ENCODE results near the gene BMERB1. TPM values are rescaled to one million over a fixed set of nuclear protein-coding genes. Genes with fewer than 3 reads are reported as not detected.

Gene BMERB1
- 75.1 to 91.3 TPM (median 83.2 TPM) in 5 replicates for total RNA-seq (2022; extraction: Qiagen RNA extraction)

GRCh38 chr16:15434425-15435215 lies at the start of gene BMERB1:
Gene BMERB1 (plus strand): TSS chr16:15434588. CDS start chr16:15434654, 66 bp downstream.

GRCh38 chr16:15395631-15396508 lies 38.5 kb upstream of the BMERB1 start, which contains the start of gene MPV17L:
Gene MPV17L (plus strand): TSS chr16:15395754. CDS start chr16:15395898, 144 bp downstream.

Other genes with a start within 250 kb of the BMERB1 start
- gene NPIPA5, start 56.3 kb upstream of the BMERB1 start, total RNA-seq (2022; extraction: Qiagen RNA extraction): 0.13 to 1.9 TPM (median 1.2 TPM) in 5 replicates
- gene MPV17L, start 38.8 kb upstream of the BMERB1 start, total RNA-seq (2022; extraction: Qiagen RNA extraction): 4.7 to 6.2 TPM (median 4.7 TPM) in 5 replicates
- 8.5 to 10.4 TPM (median 9.9 TPM) in 5 replicates for gene MARF1, start 208.6 kb downstream of the BMERB1 start, total RNA-seq (2022; extraction: Qiagen RNA extraction)
- gene NDE1, start 215.7 kb downstream of the BMERB1 start, total RNA-seq (2022; extraction: Qiagen RNA extraction): 30.7 to 44.6 TPM (median 37.7 TPM) in 5 replicates